Uterus (tissue), 4 donors: ENCODE measurements around the gene ANKRD65. TPM values are rescaled to one million over a fixed set of nuclear protein-coding genes. Genes with fewer than 3 reads are reported as not detected.
"Not testable (repeated sequence)": the region's sequence is repeated elsewhere in the genome, so short reads cannot be mapped to it uniquely, and the experiment has no call there.

ENCODE experiments used
- DNase-seq, 2 donors: peaks; one replicate each; pipeline ENCODE4 v3.0.0-alpha.2; 2019 to 2020
- H3K27ac ChIP-seq, 2 donors: fragments of 200-600 bp; sonication (generic); 1 replicate in 1 of 2; 2 replicates in 1 of 2; pipeline ENCODE4 v1.5.1; 2016 to 2018
- H3K27me3 ChIP-seq, 2 donors: fragments of 200-600 bp; sonication (generic); one replicate each; pipeline ENCODE4 v1.5.1; 2018 to 2019; ENCODE audit warnings: control low read depth in 1 of 2
- H3K36me3 ChIP-seq, 2 donors: fragments of 200-600 bp; sonication (generic); one replicate each; pipeline ENCODE4 v1.5.1; 2019; ENCODE audit warnings: control low read depth in 1 of 2
- H3K4me1 ChIP-seq, 2 donors: fragments of 200-600 bp; sonication (generic); one replicate each; pipeline ENCODE4 v1.5.1; 2018 to 2019; ENCODE audit warnings: control low read depth in 1 of 2
- H3K4me3 ChIP-seq, 2 donors: fragments of 200-600 bp; sonication (generic); 1 replicate in 1 of 2; 2 replicates in 1 of 2; pipeline ENCODE4 v1.5.1; 2018 to 2019; ENCODE audit warnings: mild to moderate bottlenecking in 1 of 2
- H3K9me3 ChIP-seq, 2 donors: fragments of 200-600 bp; sonication (generic); one replicate each; pipeline ENCODE4 v1.5.1; 2019; ENCODE audit warnings: control low read depth in 1 of 2
- CTCF ChIP-seq, 4 experiments: fragments of 200-600 bp in 2 of 4; fragments of 450-650 bp in 2 of 4; sonication (generic) in 2 of 4; IDR thresholded peaks; one replicate each; pipeline ENCODE4 v1.5.1; 2016 to 2019; ENCODE audit warnings: antibody characterized with exemption in 4 of 4, mild to moderate bottlenecking in 2 of 4, moderate library complexity in 1 of 4
- POLR2A ChIP-seq, 2 donors: fragments of 450-650 bp; IDR thresholded peaks; one replicate each; pipeline ENCODE4 v1.6.1; 2016; ENCODE audit warnings: antibody characterized with exemption in 2 of 2, mild to moderate bottlenecking in 1 of 2, moderate library complexity in 1 of 2
- intact Hi-C: fragments of 100-400 bp; cut with DNase I; formaldehyde crosslinking; loops from one replicate; pipeline ENCODE4 v1.15.1; 2023; ENCODE audit warnings: low total_unique reads
- total RNA-seq, 4 donors: library from RNA; depleted of rRNA in 3 of 4; stranded (reverse); fragments of >200 nt in 3 of 4; gene quantifications; one replicate each; pipeline versions ENCODE4 v1.1.0 to v1.2.4, GENCODE V29; 2014 to 2023
- donor health status: DM: yes; HTN: yes; CAD: no.

ANKRD65 gene
- total RNA-seq, 4 donors from 2014 or later: 1.3 to 20.0 (median 6.7) TPM

GRCh38 chr1:1391225-1391624 is 29.9 kb downstream of the ANKRD65 start:
- Histone ChIP-seq H3K27ac (no peak overlapping the region), H3K4me1 (no peaks in the 10 kb centered on the region), H3K27me3 (no peaks in the 10 kb centered on the region), H3K36me3 (no peaks in the 10 kb centered on the region), H3K9me3 (no peaks in the 10 kb centered on the region), H3K4me3 (no peak overlapping the region)
- intact Hi-C loops: no loop called here
- DNase-seq: no peak
- no peak for TF ChIP-seq POLR2A (IDR thresholded peaks at IDR 0.05)
- TF ChIP-seq CTCF (IDR thresholded peaks at IDR 0.05): no peak

DNA sequence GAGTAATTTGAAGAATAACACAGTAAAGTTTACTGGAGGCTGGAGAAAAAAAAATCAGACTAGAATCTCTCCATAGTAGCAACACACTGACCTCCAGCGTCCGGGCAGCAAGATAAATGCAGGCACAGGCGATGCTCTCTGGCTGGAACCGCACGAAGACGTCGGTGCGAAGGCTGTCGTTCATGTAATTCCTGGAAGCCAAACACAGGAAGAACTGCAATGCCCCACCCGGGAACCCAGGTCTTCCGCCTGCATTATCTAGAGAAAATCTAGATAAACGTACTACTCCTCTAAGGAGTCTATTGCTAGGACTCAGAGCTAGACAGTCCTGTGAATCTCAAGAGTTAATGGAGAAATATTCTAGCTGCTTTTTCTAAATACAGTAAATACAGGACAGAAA is 30.4 kb downstream of the ANKRD65 start:
- DNase-seq: no peak
- Histone ChIP-seq H3K27me3 (no peaks in the 10 kb centered on the region), H3K36me3 (no peaks in the 10 kb centered on the region), H3K9me3 (no peaks in the 10 kb centered on the region), H3K27ac (no peak overlapping the region), H3K4me1 (no peaks in the 10 kb centered on the region), H3K4me3 (no peak overlapping the region)
- TF ChIP-seq CTCF (IDR thresholded peaks at IDR 0.05): no peak
- TF ChIP-seq POLR2A (IDR thresholded peaks at IDR 0.05): no peak
- intact Hi-C loops: no loop called here

DNA sequence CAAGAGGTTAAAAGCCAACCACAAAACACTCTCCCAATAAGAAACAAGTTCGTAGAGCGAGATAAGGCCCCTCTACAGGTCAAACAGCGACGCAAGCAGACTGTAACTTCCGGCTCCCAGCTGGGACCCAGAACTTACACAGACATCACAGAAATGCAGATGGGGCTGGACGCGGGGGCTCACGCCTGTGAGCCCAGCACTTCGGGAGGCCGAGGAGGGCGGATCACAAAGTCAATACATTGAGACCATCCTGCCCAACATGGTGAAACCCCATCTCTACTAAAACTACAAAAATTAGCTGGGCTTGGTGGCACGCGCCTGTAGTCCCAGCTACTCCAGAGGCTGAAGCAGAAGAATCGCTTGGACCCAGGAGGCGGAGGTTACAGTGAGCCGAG is 33.0 kb downstream of the ANKRD65 start:
- DNase-seq: no peak
- TF ChIP-seq POLR2A (IDR thresholded peaks at IDR 0.05) (no peak), CTCF (IDR thresholded peaks at IDR 0.05) (no peak)
- no peaks in the 10 kb centered on the region for H3K4me1 ChIP-seq
- no peaks in the 10 kb centered on the region for H3K36me3 ChIP-seq
- no peaks in the 10 kb centered on the region for H3K27me3 ChIP-seq
- H3K4me3 ChIP-seq: no peak overlapping the region
- no peak overlapping the region for H3K27ac ChIP-seq
- no peaks in the 10 kb centered on the region for H3K9me3 ChIP-seq
- intact Hi-C loops: loop anchor here (10.0 kb wide), 1 partner anchor 117 kb away; no protein-coding TSS in a partner anchor

GRCh38 chr1:1387098-1388077 is 33.7 kb downstream of the ANKRD65 start:
- no peak for TF ChIP-seq CTCF (IDR thresholded peaks at IDR 0.05)
- TF ChIP-seq POLR2A (IDR thresholded peaks at IDR 0.05): no peak
- no peak overlapping the region for H3K4me3 ChIP-seq
- intact Hi-C loops: loop anchor here (10.0 kb wide), 1 partner anchor 117 kb away; no protein-coding TSS in a partner anchor
- H3K27ac ChIP-seq: no peak overlapping the region
- H3K4me1 ChIP-seq: no peaks in the 10 kb centered on the region
- no peak for DNase-seq
- H3K36me3 ChIP-seq: no peaks in the 10 kb centered on the region
- no peaks in the 10 kb centered on the region for H3K27me3 ChIP-seq
- H3K9me3 ChIP-seq: no peaks in the 10 kb centered on the region

DNA sequence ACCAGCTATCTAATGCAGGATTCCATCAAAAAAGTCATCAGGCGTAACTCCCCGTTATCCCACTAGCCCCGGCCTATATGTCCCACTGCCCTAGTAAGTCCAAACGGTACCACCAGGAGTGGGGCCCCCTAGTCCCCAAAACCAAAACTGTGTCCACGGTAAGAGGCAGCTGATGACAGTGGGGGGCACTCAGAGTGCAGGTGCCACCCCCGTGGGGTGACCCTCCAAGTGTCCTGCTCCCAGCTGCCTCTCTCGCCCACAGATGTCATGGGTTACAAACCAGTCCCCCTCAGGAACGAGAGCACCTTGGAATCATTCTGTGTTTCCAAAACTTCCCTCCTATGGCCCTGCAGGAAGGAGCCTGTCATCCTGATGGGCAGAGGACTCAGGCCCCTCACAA is 35.1 kb downstream of the ANKRD65 start:
- Histone ChIP-seq H3K27me3 (no peaks in the 10 kb centered on the region), H3K4me1 (no peaks in the 10 kb centered on the region), H3K4me3 (no peak overlapping the region), H3K9me3 (no peaks in the 10 kb centered on the region), H3K27ac (no peak overlapping the region), H3K36me3 (no peaks in the 10 kb centered on the region)
- intact Hi-C loops: loop anchor here (10.0 kb wide), 1 partner anchor 119 kb away; no protein-coding TSS in a partner anchor
- no peak for DNase-seq
- TF ChIP-seq POLR2A (IDR thresholded peaks at IDR 0.05) (no peak), CTCF (IDR thresholded peaks at IDR 0.05) (no peak)

DNA sequence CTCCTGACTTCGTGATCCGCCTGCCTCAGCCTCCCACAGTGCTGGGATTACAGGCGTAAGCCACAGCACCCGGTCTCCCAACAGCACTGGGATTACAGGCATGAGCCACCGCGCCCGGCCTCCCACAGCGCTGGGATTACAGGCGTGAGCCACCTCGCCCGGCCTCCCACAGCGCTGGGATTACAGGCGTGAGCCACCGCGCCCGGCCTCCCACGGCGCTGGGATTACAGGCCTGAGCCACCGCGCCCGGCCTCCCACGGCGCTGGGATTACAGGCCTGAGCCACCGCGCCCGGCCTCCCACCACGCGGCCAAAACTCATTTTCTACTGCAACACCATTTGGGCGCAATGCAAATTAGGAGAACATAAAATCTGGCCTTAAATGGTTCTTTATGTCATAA is 35.7 kb downstream of the ANKRD65 start:
- H3K4me1 ChIP-seq, H3K36me3 ChIP-seq, H3K9me3 ChIP-seq, H3K27ac ChIP-seq, DNase-seq, H3K4me3 ChIP-seq, H3K27me3 ChIP-seq: not testable (repeated sequence)
- intact Hi-C loops: loop anchor here (10.0 kb wide), 1 partner anchor 119 kb away; no protein-coding TSS in a partner anchor
